BLaER1 treated with 17β-estradiol and CSF1 and Interleukin-3, amounts not matched to agents 10 nM and 100 nM (cell line): ENCODE measurements around the gene ZNF385A.
"Not testable (repeated sequence)": the region's sequence is repeated elsewhere in the genome, so short reads cannot be mapped to it uniquely, and the experiment has no call there.

Source experiments
- H3K27ac ChIP-seq, 11 experiments: shearing (Covaris generic); formaldehyde crosslinking; 2 replicates each; pipeline ENCODE4 v1.8.1; 2022
- H3K27me3 ChIP-seq, 11 experiments: shearing (Covaris generic); formaldehyde crosslinking; 2 replicates each; pipeline ENCODE4 v1.8.1; 2022
- H3K36me3 ChIP-seq, 11 experiments: shearing (Covaris generic); formaldehyde crosslinking; 2 replicates each; pipeline ENCODE4 v1.8.1; 2022
- H3K4me1 ChIP-seq, 10 experiments: shearing (Covaris generic); formaldehyde crosslinking; 2 replicates each; pipeline ENCODE4 v1.8.1; 2022
- H3K4me2 ChIP-seq, 11 experiments: shearing (Covaris generic); formaldehyde crosslinking; 2 replicates each; pipeline ENCODE4 v1.8.1; 2022
- H3K4me3 ChIP-seq, 10 experiments: shearing (Covaris generic); formaldehyde crosslinking; 2 replicates each; pipeline ENCODE4 v1.8.1; 2022
- H3K9ac ChIP-seq, 11 experiments: shearing (Covaris generic); formaldehyde crosslinking; 2 replicates each; pipeline ENCODE4 v1.8.1; 2022
- H3K9me3 ChIP-seq, 11 experiments: shearing (Covaris generic); formaldehyde crosslinking; replicated peaks in 1 of 11; 2 replicates each; pipeline ENCODE4 v1.8.1; 2022
- H4K20me1 ChIP-seq, 11 experiments: shearing (Covaris generic); formaldehyde crosslinking; 2 replicates each; pipeline ENCODE4 v1.8.1; 2022
- Cebpa-rat ChIP-seq, 11 experiments: shearing (Covaris generic); IDR thresholded peaks; 2 replicates each; pipeline ENCODE4 v1.8.1; 2022

ZNF385A gene

GRCh38 chr12:54356228-54356627, 28.3 kb downstream of the ZNF385A start:
- no peak for TF ChIP-seq Cebpa-rat (IDR thresholded peaks at IDR 0.05)
- peaks cover 47 to 86% (median 63%) of the 10 kb centered on the region in 10 experiments for H3K4me1 ChIP-seq
- H3K9ac ChIP-seq, result peak overlapping the region in 4 of 11 experiments; percentile 11 to 90 (median 20); a peak in 6 of 22 replicates
- H3K9me3 ChIP-seq, result no peaks in the 10 kb centered on the region
- no peaks in the 10 kb centered on the region for H3K27me3 ChIP-seq
- H3K36me3 ChIP-seq, result peaks cover 2 to 43% (median 13%) of the 10 kb centered on the region in 11 experiments
- peak overlapping the region in 6 of 11 experiments; percentile 95 to 98 (median 97); a peak in 5 of 22 replicates for H3K4me2 ChIP-seq
- H3K27ac ChIP-seq, result peak overlapping the region in 3 of 11 experiments; percentile 8 to 16 (median 12); a peak in 4 of 22 replicates
- peaks cover 0 to 59% (median 0%) of the 10 kb centered on the region in 11 experiments; a peak in 6 of 22 replicates for H4K20me1 ChIP-seq
- H3K4me3 ChIP-seq, result no peak overlapping the region

DNA sequence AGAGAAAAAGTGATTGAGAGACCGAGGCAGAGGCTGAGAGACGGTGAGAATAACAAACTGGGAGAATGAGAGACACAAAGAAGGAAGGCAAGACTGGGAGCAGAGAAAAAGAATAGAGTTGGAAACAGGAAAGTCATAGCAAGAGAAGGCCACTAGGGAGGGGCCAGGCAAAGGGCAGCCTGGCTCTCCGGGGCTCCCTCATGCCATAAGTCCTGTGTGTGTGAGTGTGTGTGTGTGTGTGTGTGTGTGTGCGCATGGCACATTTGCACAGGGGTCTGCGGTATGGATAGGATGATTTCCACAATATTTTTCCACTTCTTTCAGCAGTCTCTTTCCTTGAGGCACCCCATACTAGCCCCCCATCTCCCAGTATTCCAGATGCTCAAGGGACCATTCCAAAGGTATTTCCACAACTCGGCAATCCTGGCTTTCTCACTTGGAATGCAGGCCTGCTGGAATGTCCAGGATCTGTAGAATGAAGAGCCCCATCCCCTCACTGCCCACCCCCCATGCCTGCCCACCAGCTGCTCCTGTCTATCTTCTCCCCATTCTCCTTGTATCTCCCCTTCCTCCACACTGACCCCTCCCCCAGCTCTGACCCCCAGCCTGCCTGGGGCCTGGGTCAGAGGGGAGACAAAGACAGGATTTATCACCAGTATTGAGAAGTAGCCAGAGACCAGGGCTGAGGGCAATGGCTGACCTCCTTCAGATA, 29.3 kb downstream of the ZNF385A start:
- Histone ChIP-seq H3K4me2 (no peak overlapping the region), H3K4me1 (peaks cover 40 to 83% (median 55%) of the 10 kb centered on the region in 10 experiments), H3K27me3 (no peaks in the 10 kb centered on the region), H3K27ac (no peak overlapping the region), H3K4me3 (no peak overlapping the region), H3K9ac (0 out of 22 replicates have a peak overlapping the region, but pooled peaks of 1 of the 11 experiments have one; percentile 21), H3K36me3 (peaks cover 12 to 52% (median 22%) of the 10 kb centered on the region in 11 experiments), H3K9me3 (no peaks in the 10 kb centered on the region), H4K20me1 (peaks cover 0 to 55% (median 0%) of the 10 kb centered on the region in 11 experiments; a peak in 4 of 22 replicates)
- no peak for TF ChIP-seq Cebpa-rat (IDR thresholded peaks at IDR 0.05)

- H3K4me3 ChIP-seq, H3K9ac ChIP-seq, H3K9me3 ChIP-seq, H3K4me2 ChIP-seq, H3K27ac ChIP-seq, H3K27me3 ChIP-seq: not testable (repeated sequence)
- Histone ChIP-seq H3K36me3 (peaks cover 22 to 62% (median 32%) of the 10 kb centered on the region in 11 experiments), H3K4me1 (peaks cover 32 to 76% (median 48%) of the 10 kb centered on the region in 10 experiments), H4K20me1 (peaks cover 0 to 52% (median 0%) of the 10 kb centered on the region in 11 experiments; a peak in 4 of 22 replicates)
Observed at GRCh38 chr12:54354271-54354670, 30.3 kb downstream of the ZNF385A start.

DNA sequence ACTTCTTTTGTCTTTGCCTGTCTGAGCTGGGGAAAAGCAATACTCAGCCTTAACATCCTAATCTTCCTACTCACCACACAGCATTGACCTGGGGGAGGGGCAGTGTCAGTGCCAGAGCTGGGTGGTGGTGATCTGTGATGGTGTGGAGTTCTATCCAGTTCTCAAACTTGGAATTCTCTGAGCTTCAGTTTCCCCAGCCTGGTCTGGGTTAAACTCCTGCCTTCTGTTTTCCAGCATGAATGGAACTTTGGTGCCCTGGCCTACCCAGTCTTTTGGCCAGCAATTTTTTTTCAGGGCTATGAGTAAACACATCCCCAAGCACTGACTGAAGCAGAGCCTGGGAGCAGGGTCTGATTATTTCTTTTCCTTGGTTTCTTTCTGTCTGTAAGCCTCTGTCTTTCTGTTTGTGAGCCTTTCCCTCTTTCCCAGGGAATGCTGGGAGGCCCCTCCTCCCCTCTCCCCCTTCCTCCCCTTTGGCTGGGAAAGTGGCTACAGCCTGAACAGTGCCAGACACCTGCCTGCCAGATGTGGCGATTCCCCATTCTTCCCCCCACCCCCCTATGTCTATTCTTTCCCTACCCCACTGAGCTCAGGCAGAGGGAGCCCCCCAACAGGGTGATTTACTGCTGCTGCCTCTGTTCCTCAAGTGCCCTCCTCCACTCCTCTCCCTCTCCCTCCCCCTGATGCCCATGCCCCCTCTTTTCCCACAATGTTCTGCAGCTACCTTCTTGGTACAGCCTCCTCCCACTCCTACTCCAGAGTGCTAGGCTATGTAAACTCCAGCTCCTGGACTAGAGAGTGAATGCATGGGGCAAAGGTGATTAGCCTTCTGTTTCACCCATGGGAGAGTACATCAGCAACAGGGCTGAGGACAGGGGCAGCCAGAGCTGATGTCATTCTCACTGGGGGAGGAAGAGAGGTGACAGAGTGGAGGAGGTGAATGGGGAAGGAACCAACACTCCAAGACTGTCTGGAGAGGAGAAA, 31.4 kb downstream of the ZNF385A start:
- Histone ChIP-seq H3K9ac (peak overlapping the region in 3 of 11 experiments; percentile 26 to 54 (median 28); a peak in 2 of 22 replicates), H3K4me2 (peak overlapping the region in 8 of 11 experiments; percentile 38 to 73 (median 66); a peak in 14 of 22 replicates), H4K20me1 (peaks cover 0 to 52% (median 0%) of the 10 kb centered on the region in 11 experiments; a peak in 4 of 22 replicates), H3K4me1 (peaks cover 27 to 69% (median 41%) of the 10 kb centered on the region in 10 experiments), H3K36me3 (peaks cover 33 to 73% (median 43%) of the 10 kb centered on the region in 11 experiments), H3K27me3 (no peaks in the 10 kb centered on the region), H3K4me3 (no peak overlapping the region), H3K27ac (no peak overlapping the region), H3K9me3 (no peaks in the 10 kb centered on the region)
- no peak for TF ChIP-seq Cebpa-rat (IDR thresholded peaks at IDR 0.05)

DNA sequence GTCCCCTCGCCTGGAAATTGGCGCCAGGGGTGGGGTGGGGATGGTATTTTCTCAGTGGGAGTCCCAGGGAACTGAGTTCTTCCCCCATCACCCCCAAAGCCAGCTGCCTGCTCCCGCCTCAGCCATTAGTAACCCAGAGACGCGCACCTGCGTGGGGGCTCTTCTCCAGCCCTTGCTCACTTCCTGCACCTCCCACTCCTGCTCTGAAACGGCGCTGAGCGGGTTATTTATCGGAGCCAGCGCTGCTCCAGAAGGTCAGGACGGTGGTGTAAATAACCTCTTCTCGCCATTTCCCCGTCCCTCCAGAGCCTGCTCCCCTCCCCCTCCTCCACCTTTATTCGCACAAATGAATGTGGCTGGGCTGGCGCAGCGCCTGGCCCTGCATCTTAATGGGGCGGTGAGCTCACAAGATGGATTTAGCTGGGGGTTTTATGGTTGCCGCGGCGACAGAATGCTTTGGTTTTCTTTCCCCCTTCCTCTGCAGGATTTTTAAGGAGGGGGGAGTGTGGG, 32.5 kb downstream of the ZNF385A start:
- no peak for TF ChIP-seq Cebpa-rat (IDR thresholded peaks at IDR 0.05)
- Histone ChIP-seq H3K4me1 (peaks cover 16 to 60% (median 30%) of the 10 kb centered on the region in 10 experiments), H3K9ac (peak overlapping the region in 6 of 11 experiments; percentile 10 to 50 (median 34); a peak in 5 of 22 replicates), H3K27me3 (no peaks in the 10 kb centered on the region), H3K27ac (peak overlapping the region in 1 of 11 experiments; percentile 9; a peak in 2 of 22 replicates), H3K4me2 (peak overlapping the region; percentile 38 to 73 (median 60)), H3K9me3 (no peaks in the 10 kb centered on the region), H4K20me1 (peaks cover 0 to 53% (median 0%) of the 10 kb centered on the region in 11 experiments; a peak in 4 of 22 replicates), H3K36me3 (peaks cover 44 to 74% (median 54%) of the 10 kb centered on the region in 11 experiments), H3K4me3 (no peak overlapping the region)

DNA sequence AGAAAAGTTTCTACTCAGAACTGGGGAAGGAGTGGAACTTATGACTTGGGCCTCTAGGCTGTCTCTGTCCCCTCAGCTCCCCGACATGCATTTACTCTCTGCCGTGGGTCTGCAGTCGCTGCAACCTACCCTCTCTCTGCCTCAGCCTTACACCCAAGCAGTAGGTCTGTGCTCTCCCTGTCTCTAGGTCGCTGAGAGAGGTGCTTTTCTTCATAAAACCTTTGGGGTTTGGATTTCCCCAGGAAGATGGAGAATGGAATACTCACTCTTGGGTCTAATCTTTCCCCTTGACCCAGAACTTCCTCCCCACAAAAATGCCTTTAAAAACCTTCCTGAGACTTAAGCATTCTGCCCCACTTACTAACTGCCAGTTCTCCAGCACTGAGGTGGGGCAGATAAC, 33.2 kb downstream of the ZNF385A start:
- H3K27me3 ChIP-seq, result no peaks in the 10 kb centered on the region
- H3K4me3 ChIP-seq, result no peak overlapping the region
- H4K20me1 ChIP-seq, result peaks cover 0 to 52% (median 0%) of the 10 kb centered on the region in 11 experiments; a peak in 4 of 22 replicates
- no peak overlapping the region; a peak in 1 of 22 replicates for H3K27ac ChIP-seq
- peak overlapping the region in 5 of 11 experiments; percentile 10 to 50 (median 19); a peak in 4 of 22 replicates for H3K9ac ChIP-seq
- peaks cover 51 to 75% (median 62%) of the 10 kb centered on the region in 11 experiments for H3K36me3 ChIP-seq
- TF ChIP-seq Cebpa-rat (IDR thresholded peaks at IDR 0.05), result no peak
- H3K4me1 ChIP-seq, result peaks cover 12 to 60% (median 25%) of the 10 kb centered on the region in 10 experiments
- H3K4me2 ChIP-seq, result peak overlapping the region; percentile 38 to 73 (median 60); a peak in 17 of 22 replicates
- H3K9me3 ChIP-seq, result no peaks in the 10 kb centered on the region

DNA sequence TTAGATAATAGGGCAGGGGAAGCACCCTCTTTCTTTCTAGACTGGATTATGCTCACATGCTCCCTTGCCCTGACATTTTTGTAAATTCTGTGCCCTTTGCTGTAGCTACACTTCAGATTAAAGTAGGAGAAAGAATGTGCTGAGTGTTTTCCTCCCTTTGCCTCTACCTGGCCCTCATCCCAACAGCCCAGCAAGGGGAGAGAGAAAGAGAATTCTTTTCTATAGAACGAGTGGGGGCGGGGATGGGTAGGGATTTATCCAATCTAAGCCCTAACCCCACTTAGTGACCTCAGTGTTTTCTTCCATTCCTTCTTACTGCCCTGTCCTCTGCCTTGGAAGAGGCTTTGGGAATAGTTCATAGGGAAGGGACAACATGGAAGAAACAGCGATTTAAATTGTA, 33.8 kb downstream of the ZNF385A start:
- peaks cover 12 to 62% (median 24%) of the 10 kb centered on the region in 10 experiments for H3K4me1 ChIP-seq
- no peak for TF ChIP-seq Cebpa-rat (IDR thresholded peaks at IDR 0.05)
- peak overlapping the region in 2 of 11 experiments; percentile 19 to 41; a peak in 1 of 22 replicates for H3K9ac ChIP-seq
- no peak overlapping the region for H3K4me3 ChIP-seq
- no peaks in the 10 kb centered on the region for H3K27me3 ChIP-seq
- peaks cover 57 to 79% (median 67%) of the 10 kb centered on the region in 11 experiments for H3K36me3 ChIP-seq
- no peaks in the 10 kb centered on the region for H3K9me3 ChIP-seq
- peaks cover 0 to 51% (median 0%) of the 10 kb centered on the region in 11 experiments; a peak in 4 of 22 replicates for H4K20me1 ChIP-seq
- H3K27ac ChIP-seq, result no peak overlapping the region
- peak overlapping the region in 4 of 11 experiments; percentile 17 to 70 (median 64); a peak in 4 of 22 replicates for H3K4me2 ChIP-seq

- H3K27me3 ChIP-seq, result no peaks in the 10 kb centered on the region
- no peak overlapping the region for H3K4me3 ChIP-seq
- TF ChIP-seq Cebpa-rat (IDR thresholded peaks at IDR 0.05), result no peak
- peaks cover 12 to 67% (median 33%) of the 10 kb centered on the region in 10 experiments for H3K4me1 ChIP-seq
- peaks cover 0 to 52% (median 0%) of the 10 kb centered on the region in 11 experiments; a peak in 6 of 22 replicates for H4K20me1 ChIP-seq
- H3K4me2 ChIP-seq, result no peak overlapping the region
- no peak overlapping the region for H3K27ac ChIP-seq
- peaks cover 67 to 83% (median 78%) of the 10 kb centered on the region in 11 experiments for H3K36me3 ChIP-seq
- no peak overlapping the region for H3K9ac ChIP-seq
- H3K9me3 ChIP-seq, result no peaks in the 10 kb centered on the region
Observed at GRCh38 chr12:54349679-54350078, 34.9 kb downstream of the ZNF385A start.
